Esophagus (tissue), 2 donors: ENCODE data around the gene DCLK3. TPM values are rescaled to one million over a fixed set of nuclear protein-coding genes. Genes with fewer than 3 reads are reported as not detected.

Experiments used
- H3K27ac ChIP-seq, 2 donors: one replicate each; pipeline ENCODE4 v1.5.1; 2013; ENCODE audit warnings: low read depth in 2 of 2, mild to moderate bottlenecking in 2 of 2, inconsistent platforms in 1 of 2, low read length in 1 of 2, moderate library complexity in 1 of 2
- H3K27me3 ChIP-seq, 2 donors: one replicate each; pipeline ENCODE4 v1.6.1; 2013; ENCODE audit warnings: low read length in 2 of 2, control low read depth in 1 of 2, mild to moderate bottlenecking in 1 of 2; ENCODE audit not compliant: insufficient read depth in 2 of 2, control insufficient read depth in 1 of 2
- H3K36me3 ChIP-seq, 2 donors: one replicate each; pipeline ENCODE4 v1.6.1; 2013; ENCODE audit warnings: low read length in 1 of 2; ENCODE audit not compliant: control insufficient read depth in 2 of 2, insufficient read depth in 2 of 2
- H3K4me1 ChIP-seq, 2 donors: one replicate each; pipeline ENCODE4 v1.6.1; 2013; ENCODE audit warnings: low read length in 1 of 2; ENCODE audit not compliant: control insufficient read depth in 2 of 2, insufficient read depth in 2 of 2
- H3K4me3 ChIP-seq, 2 donors: one replicate each; pipeline ENCODE4 v1.5.1; 2013; ENCODE audit warnings: low read length in 2 of 2, mild to moderate bottlenecking in 2 of 2, low read depth in 1 of 2, moderate library complexity in 1 of 2
- H3K9me3 ChIP-seq, 2 donors: one replicate each; pipeline ENCODE4 v1.6.1; 2013; ENCODE audit warnings: mild to moderate bottlenecking in 2 of 2, low read depth in 1 of 2, low read length in 1 of 2, moderate library complexity in 1 of 2; ENCODE audit not compliant: control insufficient read depth in 2 of 2, insufficient read depth in 1 of 2
- WGBS, 2 donors: extraction: QIAGEN DNeasy Blood & Tissue Kit; methylation state at CpG; one replicate each; pipeline ENCODE4 v1.1.7; 2013; 5-methylcytosine and 5-hydroxymethylcytosine counted together
- polyA plus RNA-seq, 2 donors: library from polyadenylated mRNA; stranded (reverse); fragments of 200-250 nt; gene quantifications; one replicate each; pipeline ENCODE4 v1.2.3, GENCODE V29; 2013
- donor health status: healthy with polysubstance abuse.
- donor health status: Bipolar disorder and iron deficiency.

DCLK3 gene
- polyA plus RNA-seq, 2 donors: 0.01 to 0.02 TPM

- H3K4me3 ChIP-seq: no peak overlapping the region
- no peaks in the 10 kb centered on the region for H3K27me3 ChIP-seq
- 66 to 67% methylated on average over 5 of the region's 5 CpGs for WGBS, 2 donors
- no peak overlapping the region for H3K27ac ChIP-seq
- no peaks in the 10 kb centered on the region for H3K9me3 ChIP-seq
- H3K36me3 ChIP-seq: no peaks in the 10 kb centered on the region
- no peaks in the 10 kb centered on the region for H3K4me1 ChIP-seq
Measured at GRCh38 chr3:36714343-36715086, 49.8 kb downstream of the DCLK3 start.

GRCh38 chr3:36713904-36714303 is 50.4 kb downstream of the DCLK3 start:
- Histone ChIP-seq H3K9me3 (no peaks in the 10 kb centered on the region), H3K4me1 (no peaks in the 10 kb centered on the region), H3K4me3 (no peak overlapping the region), H3K27ac (no peak overlapping the region), H3K27me3 (no peaks in the 10 kb centered on the region), H3K36me3 (no peaks in the 10 kb centered on the region)
- WGBS, 2 donors: 92 to 93% methylated on average over 4 of the region's 4 CpGs

- no peak overlapping the region for H3K27ac ChIP-seq
- H3K4me3 ChIP-seq: no peak overlapping the region
- no peaks in the 10 kb centered on the region for H3K9me3 ChIP-seq
- H3K4me1 ChIP-seq: no peaks in the 10 kb centered on the region
- WGBS, 2 donors: 56 to 83% methylated on average over 2 of the region's 2 CpGs
- H3K36me3 ChIP-seq: no peaks in the 10 kb centered on the region
- H3K27me3 ChIP-seq: no peaks in the 10 kb centered on the region
Measured at GRCh38 chr3:36710606-36711005, 53.7 kb downstream of the DCLK3 start.

- Histone ChIP-seq H3K9me3 (no peaks in the 10 kb centered on the region), H3K4me3 (no peak overlapping the region), H3K36me3 (no peaks in the 10 kb centered on the region), H3K4me1 (no peaks in the 10 kb centered on the region), H3K27ac (no peak overlapping the region), H3K27me3 (no peaks in the 10 kb centered on the region)
- WGBS, 2 donors: 81 to 85% methylated on average over 6 of the region's 6 CpGs
Measured at GRCh38 chr3:36709826-36710365, 54.5 kb downstream of the DCLK3 start.

GRCh38 chr3:36709281-36709680 is 55.1 kb downstream of the DCLK3 start:
- Histone ChIP-seq H3K9me3 (no peaks in the 10 kb centered on the region), H3K36me3 (no peaks in the 10 kb centered on the region), H3K27me3 (no peaks in the 10 kb centered on the region), H3K4me1 (no peaks in the 10 kb centered on the region), H3K4me3 (no peak overlapping the region), H3K27ac (no peak overlapping the region)
- WGBS, 2 donors: 64 to 73% methylated on average over 4 of the region's 4 CpGs

GRCh38 chr3:36707623-36708409 is 56.5 kb downstream of the DCLK3 start:
- no peaks in the 10 kb centered on the region for H3K36me3 ChIP-seq
- 55 to 59% methylated on average over 6 of the region's 6 CpGs for WGBS, 2 donors
- no peak overlapping the region for H3K27ac ChIP-seq
- no peaks in the 10 kb centered on the region for H3K9me3 ChIP-seq
- no peak overlapping the region for H3K4me3 ChIP-seq
- H3K27me3 ChIP-seq: no peaks in the 10 kb centered on the region
- no peaks in the 10 kb centered on the region for H3K4me1 ChIP-seq

GRCh38 chr3:36705015-36705414 is 59.3 kb downstream of the DCLK3 start:
- WGBS, 2 donors: 74 to 78% methylated on average over 8 of the region's 8 CpGs
- Histone ChIP-seq H3K27me3 (no peaks in the 10 kb centered on the region), H3K4me1 (no peaks in the 10 kb centered on the region), H3K27ac (no peak overlapping the region), H3K4me3 (no peak overlapping the region), H3K9me3 (no peaks in the 10 kb centered on the region), H3K36me3 (no peaks in the 10 kb centered on the region)

GRCh38 chr3:36704280-36704679 is 60.1 kb downstream of the DCLK3 start:
- Histone ChIP-seq H3K27ac (no peak overlapping the region), H3K4me1 (no peaks in the 10 kb centered on the region), H3K27me3 (no peaks in the 10 kb centered on the region), H3K4me3 (no peak overlapping the region), H3K9me3 (no peaks in the 10 kb centered on the region), H3K36me3 (no peaks in the 10 kb centered on the region)
- WGBS, 2 donors: 79 to 87% methylated on average over 4 of the region's 4 CpGs

- no peak overlapping the region for H3K27ac ChIP-seq
- no peaks in the 10 kb centered on the region for H3K9me3 ChIP-seq
- H3K36me3 ChIP-seq: no peaks in the 10 kb centered on the region
- no peaks in the 10 kb centered on the region for H3K27me3 ChIP-seq
- no peaks in the 10 kb centered on the region for H3K4me1 ChIP-seq
- WGBS, 2 donors: 58 to 66% methylated on average over 2 of the region's 2 CpGs
- no peak overlapping the region for H3K4me3 ChIP-seq
Measured at GRCh38 chr3:36701249-36701572, 63.1 kb downstream of the DCLK3 start.
